Measurements from ENCODE around the gene APBB3. TPM values are rescaled to one million over a fixed set of nuclear protein-coding genes. Genes with fewer than 3 reads are reported as not detected.

Gene APBB3
- total RNA-seq, 1 experiment from 2014 or later: 22.7 TPM

DNA sequence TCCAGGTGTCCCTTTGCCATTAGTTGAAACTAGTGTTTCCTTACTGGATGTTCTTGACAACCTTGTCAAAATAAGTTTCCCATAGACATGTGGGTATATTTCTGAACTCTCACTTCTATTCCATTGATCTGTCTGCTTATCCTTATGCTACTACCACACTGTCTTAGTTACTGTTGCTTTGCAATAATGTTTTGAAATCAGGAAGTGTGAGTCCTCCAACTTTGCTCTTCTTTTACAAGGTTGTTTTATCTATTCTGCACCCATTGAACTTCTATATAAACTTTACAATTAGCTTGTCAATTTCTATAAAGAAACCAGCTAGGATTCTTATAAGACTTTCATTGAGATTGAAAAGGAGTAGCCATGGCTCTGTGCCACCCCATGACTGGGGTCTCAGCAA lies 44.3 kb upstream of the APBB3 start:
- intact Hi-C loops (cut with micrococcal nuclease): no loop called here
- ChIA-PET CTCF (interaction anchor here (0.6 to 0.8 kb wide), 2 partner anchors 61 kb away, joined by 3 to 4 read pairs; partner anchors contain the start of gene EIF4EBP3), POLR2A (interaction anchor here (1.3 to 4.3 kb wide), 6 partner anchors 10 to 51 kb away, joined by 5 to 22 read pairs (median 8); partner anchors contain the start of genes APBB3, IK, NDUFA2 and SLC35A4)
- H3K9me3 Mint-ChIP-seq (ENCODE audit: unreplicated experiment): no peaks in the 10 kb centered on the region
- H3K27ac Mint-ChIP-seq (ENCODE audit: low read depth, unreplicated experiment): peak overlapping the region; percentile 32
- TF ChIP-seq CTCF (IDR thresholded peaks at IDR 0.05; ENCODE audit: unreplicated experiment): no peak
- H3K4me3 Mint-ChIP-seq (ENCODE audit: unreplicated experiment): no peak overlapping the region
- no peaks in the 10 kb centered on the region for H3K27me3 Mint-ChIP-seq (ENCODE audit: insufficient read depth, unreplicated experiment)
- no peak for DNase-seq (ENCODE audit: unreplicated experiment)
- no TSS peak for BruUV-seq (replicated peaks)
- H3K36me3 Mint-ChIP-seq (ENCODE audit: insufficient read depth, unreplicated experiment): peaks cover 11% of the 10 kb centered on the region
- H3K4me1 Mint-ChIP-seq (ENCODE audit: insufficient read depth, unreplicated experiment): peaks cover 30% of the 10 kb centered on the region

DNA sequence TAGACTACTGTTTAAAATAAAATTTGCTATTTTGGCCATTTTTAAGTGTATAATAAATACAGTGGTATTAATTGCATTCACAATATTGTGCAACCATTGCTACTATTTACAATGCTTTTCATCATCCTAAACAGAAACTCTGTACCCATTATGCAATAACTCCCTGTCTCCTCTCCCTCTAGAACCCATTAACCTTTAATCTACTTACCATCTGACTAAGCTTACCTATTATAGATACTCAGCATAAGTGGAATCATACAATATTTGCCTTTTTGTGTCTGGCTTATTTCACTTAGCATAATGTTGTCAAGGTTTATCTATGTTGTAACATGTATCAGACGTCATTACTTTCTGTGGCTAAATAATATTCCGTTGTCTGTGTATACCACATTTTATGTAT lies 42.6 kb upstream of the APBB3 start:
- H3K4me3 Mint-ChIP-seq (ENCODE audit: unreplicated experiment): no peak overlapping the region
- no TSS peak for BruUV-seq (replicated peaks)
- H3K36me3 Mint-ChIP-seq (ENCODE audit: insufficient read depth, unreplicated experiment): peaks cover 20% of the 10 kb centered on the region
- H3K27me3 Mint-ChIP-seq (ENCODE audit: insufficient read depth, unreplicated experiment): no peaks in the 10 kb centered on the region
- TF ChIP-seq CTCF (IDR thresholded peaks at IDR 0.05; ENCODE audit: unreplicated experiment): no peak
- POLR2A ChIA-PET: interaction anchor here (0.8 to 4.3 kb wide), 12 partner anchors 14 to 84 kb away, joined by 3 to 22 read pairs (median 5); partner anchors contain the start of genes APBB3, CD14, EIF4EBP3 and HARS1
- peak overlapping the region; percentile 67 for H3K27ac Mint-ChIP-seq (ENCODE audit: low read depth, unreplicated experiment)
- peak; percentile 83 for DNase-seq (ENCODE audit: unreplicated experiment)
- CTCF ChIA-PET: interaction anchor here (0.8 kb wide), 1 partner anchor 33 kb away, joined by 7 read pairs; no protein-coding TSS in a partner anchor
- no peaks in the 10 kb centered on the region for H3K9me3 Mint-ChIP-seq (ENCODE audit: unreplicated experiment)
- peaks cover 47% of the 10 kb centered on the region for H3K4me1 Mint-ChIP-seq (ENCODE audit: insufficient read depth, unreplicated experiment)
- intact Hi-C loops (cut with micrococcal nuclease): loop anchor here (1.0 kb wide), 1 partner anchor 32 kb away; the partner anchor contains the start of gene TMCO6

GRCh38 chr5:140605879-140606278 lies 41.5 kb upstream of the APBB3 start:
- CTCF ChIA-PET: interaction anchor here (0.6 to 1.8 kb wide), 3 partner anchors 24 to 85 kb away, joined by 3 to 5 read pairs (median 4); partner anchors contain the start of genes HARS1 and HARS2
- no TSS peak for BruUV-seq (replicated peaks)
- H3K27me3 Mint-ChIP-seq (ENCODE audit: insufficient read depth, unreplicated experiment): no peaks in the 10 kb centered on the region

More at GRCh38 chr5:140605879-140606278, 41.5 kb upstream of the APBB3 start:
- H3K36me3 Mint-ChIP-seq (ENCODE audit: insufficient read depth, unreplicated experiment): peaks cover 20% of the 10 kb centered on the region
- intact Hi-C loops (cut with micrococcal nuclease): no loop called here
- peak overlapping the region; percentile 67 for H3K27ac Mint-ChIP-seq (ENCODE audit: low read depth, unreplicated experiment)
- no peak overlapping the region for H3K4me3 Mint-ChIP-seq (ENCODE audit: unreplicated experiment)
- DNase-seq (ENCODE audit: unreplicated experiment): peak; percentile 46
- H3K9me3 Mint-ChIP-seq (ENCODE audit: unreplicated experiment): no peaks in the 10 kb centered on the region
- POLR2A ChIA-PET: interaction anchor here (0.6 to 1.6 kb wide), 5 partner anchors 41 to 203 kb away, joined by 3 to 14 read pairs (median 4); partner anchors contain the start of genes APBB3, EIF4EBP3, IK and NDUFA2
- no peak for TF ChIP-seq CTCF (IDR thresholded peaks at IDR 0.05; ENCODE audit: unreplicated experiment)
- peaks cover 50% of the 10 kb centered on the region for H3K4me1 Mint-ChIP-seq (ENCODE audit: insufficient read depth, unreplicated experiment)
